ENCODE measurements around the gene RINL.

DNA sequence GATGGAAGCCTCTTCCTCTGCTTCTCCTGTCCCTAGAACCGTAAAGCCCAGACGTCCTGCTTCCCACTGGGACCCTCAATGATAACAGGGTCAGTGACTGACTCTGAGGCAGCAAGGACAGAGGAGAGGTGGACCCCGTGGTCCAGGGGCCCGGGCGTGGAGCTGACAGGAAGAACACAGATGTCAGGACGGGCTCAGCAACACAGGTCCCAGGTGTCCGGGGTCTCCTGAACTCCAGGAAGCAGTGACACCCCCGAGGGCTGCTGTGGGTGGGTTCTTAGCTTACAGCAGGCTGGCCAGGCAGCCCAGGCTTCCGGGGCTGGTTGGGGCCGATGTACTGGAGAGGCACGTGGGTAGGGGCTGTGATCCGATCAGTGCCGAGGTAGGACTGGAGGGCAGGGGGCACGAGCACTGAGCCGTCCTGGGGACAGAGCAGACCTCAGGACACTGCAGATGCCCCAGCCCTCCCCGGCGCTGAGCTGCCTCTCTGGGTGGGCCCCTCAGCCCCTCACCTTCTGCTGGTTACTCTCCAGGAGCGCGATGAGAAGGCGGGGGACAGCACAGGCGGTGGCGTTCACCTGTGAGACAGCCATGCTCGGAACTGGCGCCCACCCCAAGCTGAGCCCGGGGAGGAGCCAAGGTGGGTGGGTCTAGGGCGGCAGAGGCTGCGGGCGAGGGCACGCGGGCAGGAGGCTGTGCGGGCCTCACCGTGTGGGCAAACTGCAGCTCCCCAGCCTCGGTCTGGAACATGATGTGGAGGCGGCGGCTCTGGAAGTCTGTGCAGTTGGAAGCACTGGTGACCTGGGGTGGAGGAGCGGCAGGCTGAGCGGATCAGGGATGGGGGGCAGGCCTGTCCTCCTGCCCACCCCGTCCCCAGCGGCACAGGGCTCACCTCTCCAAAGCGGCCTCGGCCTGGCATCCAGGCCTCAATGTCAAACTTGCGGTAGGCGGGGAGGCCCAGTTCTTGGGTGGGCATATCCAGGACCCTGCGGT, 37.5 kb upstream of the RINL start:
- TF ChIP-seq POLR2A (IDR thresholded peaks at IDR 0.05) = no peak
- TF ChIP-seq, protein P1, sequence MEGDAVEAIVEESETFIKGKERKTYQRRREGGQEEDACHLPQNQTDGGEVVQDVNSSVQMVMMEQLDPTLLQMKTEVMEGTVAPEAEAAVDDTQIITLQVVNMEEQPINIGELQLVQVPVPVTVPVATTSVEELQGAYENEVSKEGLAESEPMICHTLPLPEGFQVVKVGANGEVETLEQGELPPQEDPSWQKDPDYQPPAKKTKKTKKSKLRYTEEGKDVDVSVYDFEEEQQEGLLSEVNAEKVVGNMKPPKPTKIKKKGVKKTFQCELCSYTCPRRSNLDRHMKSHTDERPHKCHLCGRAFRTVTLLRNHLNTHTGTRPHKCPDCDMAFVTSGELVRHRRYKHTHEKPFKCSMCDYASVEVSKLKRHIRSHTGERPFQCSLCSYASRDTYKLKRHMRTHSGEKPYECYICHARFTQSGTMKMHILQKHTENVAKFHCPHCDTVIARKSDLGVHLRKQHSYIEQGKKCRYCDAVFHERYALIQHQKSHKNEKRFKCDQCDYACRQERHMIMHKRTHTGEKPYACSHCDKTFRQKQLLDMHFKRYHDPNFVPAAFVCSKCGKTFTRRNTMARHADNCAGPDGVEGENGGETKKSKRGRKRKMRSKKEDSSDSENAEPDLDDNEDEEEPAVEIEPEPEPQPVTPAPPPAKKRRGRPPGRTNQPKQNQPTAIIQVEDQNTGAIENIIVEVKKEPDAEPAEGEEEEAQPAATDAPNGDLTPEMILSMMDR (IDR thresholded peaks at IDR 0.05) = no peak

All from ovary (tissue), 3 donors.